Stimulated activated CD4-positive, alpha-beta T cell treated with anti-CD3 and anti-CD28 coated beads, Interleukin-4, amount 100 ng/mL, for 4 hours (primary cell): ENCODE measurements around the gene CASTOR2.
"Not testable (repeated sequence)": the region's sequence is repeated elsewhere in the genome, so short reads cannot be mapped to it uniquely, and the experiment has no call there.

Source experiments
- DNase-seq, 2 experiments: peaks; one replicate each; pipeline ENCODE4 v3.0.0-alpha.2; 2020

Gene CASTOR2

GRCh38 chr7:74964511-74965119 is at the start of gene CASTOR2:
Gene CASTOR2 (plus strand): TSS chr7:74964705. CDS start chr7:74964986, 281 bp downstream.
- peak; percentile 53 to 72 for DNase-seq

DNA sequence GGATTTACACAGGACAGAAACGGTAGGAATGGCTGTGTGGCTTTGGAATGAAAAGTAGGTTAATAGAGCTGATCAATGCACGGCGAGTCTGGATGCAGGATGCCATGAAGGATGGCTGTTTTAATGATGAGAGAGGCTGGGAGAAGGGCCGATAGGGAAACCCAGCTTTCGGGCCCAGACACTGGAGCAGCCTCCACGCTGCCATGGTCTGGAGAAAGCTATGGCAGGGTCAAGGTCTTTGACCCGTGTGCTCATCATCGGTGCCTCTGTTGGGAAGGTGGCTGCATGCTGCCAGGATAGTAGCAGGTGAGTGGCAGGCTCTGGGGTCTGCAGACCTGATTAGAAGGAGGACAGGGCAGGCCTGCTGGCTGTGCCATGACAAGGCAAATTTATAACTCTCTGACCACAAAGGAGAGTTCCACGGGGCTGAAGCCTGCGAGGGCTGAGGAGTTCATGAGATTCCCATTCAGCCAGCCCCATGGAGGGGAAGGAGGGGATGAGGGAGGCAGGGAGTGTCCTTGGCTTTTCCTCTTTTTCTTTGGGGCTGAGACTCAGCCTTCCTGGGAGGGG is 42.1 kb upstream of the CASTOR2 start:
- DNase-seq = not testable (repeated sequence)

DNA sequence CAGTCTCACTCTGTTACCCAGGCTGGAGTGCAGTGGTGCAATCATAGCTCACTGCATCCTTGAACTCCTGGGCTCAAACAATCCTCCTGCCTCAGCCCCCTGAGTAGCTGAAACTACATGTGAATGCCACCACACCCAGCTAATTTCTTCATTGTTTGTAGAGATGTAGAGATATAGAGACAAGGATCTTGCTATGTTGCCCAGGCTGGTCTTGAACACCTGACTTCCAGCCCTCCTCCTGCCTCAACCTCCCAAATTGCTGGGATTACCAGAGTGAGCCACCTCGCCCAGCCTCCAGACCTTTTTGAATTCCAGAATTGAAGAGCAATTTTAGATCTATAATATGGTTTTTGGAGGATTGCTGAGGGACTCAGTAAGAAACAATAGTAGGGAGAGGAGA is 40.9 kb upstream of the CASTOR2 start:
- DNase-seq = not testable (repeated sequence)

GRCh38 chr7:74926968-74927367 is 37.5 kb upstream of the CASTOR2 start:
- not testable (repeated sequence) for DNase-seq

GRCh38 chr7:74931563-74932328 is 32.8 kb upstream of the CASTOR2 start:
- not testable (repeated sequence) for DNase-seq

DNA sequence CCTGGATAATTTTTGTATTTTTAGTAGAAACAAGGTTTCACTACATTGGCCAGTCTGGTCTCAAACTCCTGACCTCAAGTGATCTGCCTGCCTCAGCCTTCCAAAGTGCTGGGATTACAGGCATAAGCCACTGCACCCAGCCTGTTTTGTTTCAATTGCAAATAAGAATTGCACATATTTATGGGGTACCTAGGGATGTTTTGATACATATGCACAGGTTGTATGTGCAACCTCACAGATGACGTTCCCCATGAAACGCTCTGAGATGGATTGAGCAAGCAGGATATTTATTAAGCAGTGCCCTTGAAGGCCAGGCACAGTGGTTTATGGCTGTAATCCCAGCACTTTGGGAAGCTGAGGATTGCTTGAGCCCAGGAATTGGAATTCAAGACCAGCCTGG is 25.1 kb upstream of the CASTOR2 start:
- not testable (repeated sequence) for DNase-seq

- not testable (repeated sequence) for DNase-seq
These were observed 23.0 kb upstream of the CASTOR2 start for GRCh38 chr7:74941302-74942069.

- DNase-seq = not testable (repeated sequence)
These were observed 20.6 kb upstream of the CASTOR2 start for GRCh38 chr7:74943923-74944322.

GRCh38 chr7:74947741-74948140 is 16.8 kb upstream of the CASTOR2 start:
- DNase-seq = not testable (repeated sequence)

DNA sequence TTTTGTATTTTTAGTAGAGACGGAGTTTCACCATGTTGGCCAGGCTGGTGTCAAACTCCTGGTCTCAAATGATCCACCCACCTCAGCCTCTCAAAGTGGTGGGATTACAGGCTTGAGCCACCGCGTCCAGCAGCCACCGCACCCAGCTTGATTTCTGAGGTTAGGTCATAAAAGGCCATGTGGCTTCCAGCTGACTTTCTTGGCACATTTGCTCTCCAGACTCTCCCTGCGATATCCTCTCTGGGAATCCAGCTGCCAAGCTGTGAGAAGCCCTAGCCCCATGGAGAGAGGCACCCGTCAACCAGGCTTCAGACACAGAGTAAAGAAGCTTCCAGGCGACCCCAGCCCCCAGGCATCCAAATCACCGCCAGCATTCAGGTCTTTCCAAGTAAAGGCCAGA is 10.7 kb upstream of the CASTOR2 start:
- DNase-seq = not testable (repeated sequence)

- not testable (repeated sequence) for DNase-seq
These were observed 6.2 kb upstream of the CASTOR2 start for GRCh38 chr7:74958328-74958727.

DNA sequence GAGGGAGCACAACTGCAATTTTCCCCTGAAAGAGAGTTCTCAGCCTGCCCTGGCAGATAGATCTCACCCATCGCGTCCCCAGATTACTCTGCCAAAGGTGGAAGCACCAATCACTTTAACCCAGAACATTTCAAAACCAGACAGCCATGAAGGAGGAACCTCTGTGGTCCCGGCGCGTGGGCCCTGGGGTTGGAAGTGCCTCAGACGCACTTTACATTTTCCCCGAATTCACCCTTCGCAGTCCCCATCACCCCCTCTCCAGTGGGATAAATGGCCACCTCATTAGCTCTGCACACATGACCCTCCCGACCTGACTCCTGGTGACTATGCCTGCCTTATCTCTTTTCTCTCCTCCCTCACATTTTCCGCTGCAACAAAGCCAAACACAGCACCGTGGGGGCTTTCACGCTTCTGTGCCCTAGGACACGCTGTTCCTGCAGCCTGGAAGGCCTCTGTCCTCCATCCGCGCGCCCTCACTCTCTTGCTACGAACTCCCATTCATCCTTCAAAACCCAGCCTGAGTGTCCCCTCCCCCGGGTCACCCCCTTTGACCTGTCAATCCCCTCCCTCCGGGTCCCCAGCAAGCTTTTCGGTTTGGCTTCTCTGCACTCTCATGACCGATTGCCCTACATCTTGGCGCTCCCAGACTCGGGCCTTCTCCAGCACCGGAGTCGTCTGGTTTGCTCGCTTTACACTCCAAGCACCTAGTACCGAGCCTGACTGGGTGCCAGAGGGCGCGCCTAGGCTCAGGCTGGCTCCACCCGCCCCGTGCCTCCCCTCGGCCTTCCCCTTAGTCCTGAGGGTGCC is 598 bp upstream of the CASTOR2 start:
- DNase-seq = not testable (repeated sequence)

DNA sequence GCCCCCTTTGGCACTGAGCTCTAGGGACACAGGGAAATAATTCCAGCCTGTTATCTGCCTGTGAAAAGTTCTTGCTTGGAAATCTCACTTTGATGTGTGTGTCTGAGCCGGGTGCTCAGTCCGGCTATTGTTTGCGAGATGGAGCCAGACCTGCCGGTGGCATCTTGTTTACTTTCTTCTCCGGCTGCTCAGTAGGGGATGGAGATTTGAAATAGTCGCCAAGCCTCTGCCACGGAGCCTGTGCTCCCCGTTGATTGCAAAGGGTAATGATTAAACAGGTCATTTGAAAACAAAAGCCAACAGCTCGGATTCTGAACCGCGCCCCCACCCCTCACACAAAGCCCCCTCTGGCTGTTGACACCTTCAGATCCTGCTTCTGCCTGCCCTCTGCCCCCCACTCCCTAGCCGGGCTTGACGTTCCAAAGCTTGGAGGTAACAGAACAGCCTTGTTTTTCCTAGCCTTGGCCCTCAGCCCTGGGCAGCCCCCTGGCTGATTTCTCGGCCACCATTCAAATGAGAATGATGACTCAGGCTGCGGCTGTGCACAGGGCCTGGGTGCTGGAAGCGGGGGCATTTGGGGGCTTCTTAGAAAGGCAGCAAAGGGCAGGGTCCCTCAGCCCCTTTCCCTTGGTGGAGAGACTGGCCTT is 1.8 kb downstream of the CASTOR2 start:
- DNase-seq = not testable (repeated sequence)

DNA sequence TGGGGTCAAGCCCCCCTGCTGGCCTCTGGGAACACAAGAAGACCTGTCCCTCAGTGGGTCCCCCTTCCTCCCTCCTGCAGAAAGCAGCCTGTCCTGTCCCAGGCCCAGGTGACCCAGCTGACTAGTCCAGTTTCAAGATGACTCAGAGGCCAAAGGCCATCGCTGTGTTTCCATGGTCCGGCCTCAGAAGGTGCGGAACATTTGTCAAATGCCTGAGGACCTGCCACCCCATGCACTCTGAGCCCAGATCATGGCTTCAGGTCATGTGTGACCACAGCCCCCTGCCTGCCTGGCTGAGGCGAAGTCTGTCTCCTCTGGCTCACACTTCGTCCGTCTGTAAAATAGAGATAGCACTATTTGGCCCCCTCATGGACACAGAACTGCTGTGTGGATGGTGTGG is 2.4 kb downstream of the CASTOR2 start:
- DNase-seq = not testable (repeated sequence)

GRCh38 chr7:74971431-74971830 is 6.9 kb downstream of the CASTOR2 start:
- not testable (repeated sequence) for DNase-seq

- DNase-seq = not testable (repeated sequence)
These were observed 7.9 kb downstream of the CASTOR2 start for GRCh38 chr7:74972377-74972776.

- DNase-seq = not testable (repeated sequence)
These were observed 11.5 kb downstream of the CASTOR2 start for GRCh38 chr7:74975959-74976358.

GRCh38 chr7:74977523-74977922 is 13.0 kb downstream of the CASTOR2 start:
- DNase-seq = not testable (repeated sequence)

GRCh38 chr7:74988436-74988835 is 23.9 kb downstream of the CASTOR2 start:
- DNase-seq = not testable (repeated sequence)

DNA sequence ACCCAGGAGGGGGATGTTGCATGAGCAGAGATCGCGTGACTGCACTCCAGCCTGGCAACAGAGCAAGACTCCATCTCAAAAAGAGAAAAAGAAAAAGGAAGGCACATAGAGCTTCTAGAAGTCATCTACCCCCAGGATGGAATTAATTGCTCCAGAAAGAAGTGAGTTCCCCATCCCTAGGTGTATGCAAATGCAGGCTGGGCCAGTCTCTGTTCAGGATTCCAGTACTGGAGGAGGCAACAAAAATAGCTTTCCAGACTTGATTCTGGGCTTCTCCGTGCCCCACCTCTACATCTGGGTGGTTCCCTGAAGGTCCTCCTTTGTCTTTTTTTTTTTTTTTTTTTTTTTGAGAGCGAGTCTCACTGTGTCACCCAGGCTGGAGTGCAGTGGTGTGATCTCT is 28.6 kb downstream of the CASTOR2 start:
- DNase-seq = no peak

GRCh38 chr7:74994869-74995543 is 30.5 kb downstream of the CASTOR2 start:
- DNase-seq = not testable (repeated sequence)
